HG02885 (cell line): ENCODE results near the gene MKLN1.
A peak's percentile ranks its signal among the peaks of the same experiment; 100 is the strongest.
"Not testable (repeated sequence)": the region's sequence is repeated elsewhere in the genome, so short reads cannot be mapped to it uniquely, and the experiment has no call there.

Experiments used
- ATAC-seq: cut with Tn5 transposase; IDR thresholded peaks from one replicate; pipeline ENCODE4 v1.9.1; 2021; ENCODE audit warnings: mild to moderate bottlenecking; ENCODE audit not compliant: unreplicated experiment, poor library complexity

The MKLN1 gene

DNA sequence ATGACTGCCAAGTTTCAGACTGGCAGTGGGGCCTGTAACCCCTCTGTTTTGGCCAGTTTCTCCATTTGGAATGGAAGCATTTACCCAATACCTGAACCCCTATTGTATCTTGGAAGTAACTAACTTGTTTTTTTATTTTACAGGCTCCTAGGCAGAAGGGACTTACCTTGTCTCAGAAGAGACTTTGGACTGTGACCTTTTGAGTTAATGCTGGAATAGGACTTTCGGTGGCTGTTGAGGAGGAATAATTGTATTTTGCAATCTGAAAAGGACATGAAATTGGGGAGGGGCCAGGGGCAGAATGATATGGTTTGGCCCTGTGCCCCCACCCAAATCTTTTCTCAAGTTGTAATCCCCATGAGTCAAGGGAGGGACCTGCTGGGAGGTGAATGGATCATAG lies 20.0 kb upstream of the MKLN1 start:
- no peak for ATAC-seq

DNA sequence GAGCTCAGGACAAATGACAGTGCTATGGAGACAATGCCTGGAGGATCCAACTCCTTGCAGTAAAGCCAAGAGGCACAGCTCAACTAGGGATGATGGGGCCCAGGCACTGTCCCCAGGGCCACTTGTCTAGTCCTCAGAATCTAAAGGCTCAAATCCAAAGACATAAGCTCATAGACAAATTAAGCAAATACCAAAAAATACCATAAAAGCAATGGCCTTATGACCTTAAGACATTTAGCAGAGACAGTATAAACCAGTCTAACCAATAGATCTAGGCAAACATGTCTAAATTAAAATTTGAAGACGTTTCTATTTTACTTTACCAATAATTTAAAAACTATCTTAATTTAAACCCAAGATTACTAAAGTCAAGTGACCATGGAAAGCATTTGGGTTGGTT lies 14.8 kb upstream of the MKLN1 start:
- ATAC-seq: no peak

DNA sequence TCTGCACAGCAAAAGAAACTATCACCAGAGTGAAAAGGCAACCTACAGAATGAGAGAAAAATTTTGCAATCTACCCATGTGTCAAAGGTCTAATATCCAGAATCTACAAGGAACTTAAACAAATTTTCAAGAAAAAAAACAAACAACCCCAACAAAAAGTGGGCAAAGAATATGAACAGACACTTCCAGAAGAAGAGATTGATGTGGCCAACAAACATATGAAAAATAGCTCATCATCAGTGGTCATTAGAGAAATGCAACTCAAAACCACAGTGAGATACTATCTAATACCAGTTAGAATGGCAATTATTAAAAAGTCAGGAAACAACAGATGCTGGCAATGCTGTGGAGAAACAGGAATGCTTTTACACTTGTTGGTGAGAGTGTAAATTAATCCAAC lies 7.1 kb upstream of the MKLN1 start:
- ATAC-seq: no peak

DNA sequence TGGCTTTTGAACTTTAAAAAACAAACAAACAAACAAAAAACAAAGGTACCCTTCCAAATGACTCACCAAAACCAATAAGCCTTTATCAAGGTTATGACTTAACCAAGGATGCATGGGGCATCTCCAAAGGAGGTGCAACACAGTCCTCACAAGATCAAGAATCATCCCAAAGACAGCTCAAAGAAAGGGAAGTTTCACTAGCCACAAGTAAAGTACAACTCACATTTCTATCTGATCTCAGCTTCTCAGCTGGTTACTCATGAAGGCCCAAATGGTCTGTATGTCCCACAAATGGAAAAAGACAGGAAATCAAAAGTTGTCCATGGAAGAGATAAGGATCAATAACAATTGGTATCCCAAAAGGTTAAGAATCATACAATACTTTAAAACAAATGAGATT lies 6.0 kb upstream of the MKLN1 start:
- ATAC-seq: no peak

DNA sequence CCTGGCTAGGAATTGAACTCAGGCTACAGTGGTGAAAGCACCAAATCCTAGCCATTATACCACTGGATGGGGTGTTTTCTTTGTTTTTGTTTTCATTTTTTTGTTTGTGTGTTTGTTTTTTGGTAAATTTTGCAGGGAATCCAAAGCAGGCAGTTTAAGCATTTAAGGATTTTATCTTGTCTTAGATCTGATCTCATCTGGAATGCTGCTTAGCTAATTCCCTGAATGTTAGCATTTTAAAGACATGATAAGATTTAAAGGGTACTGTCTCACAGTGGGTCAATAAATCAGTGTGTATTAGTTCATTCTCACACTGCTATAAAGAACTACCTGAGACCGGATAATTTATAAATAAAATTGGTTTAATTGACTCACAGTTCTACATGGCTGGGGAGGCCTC lies 5.6 kb upstream of the MKLN1 start:
- no peak for ATAC-seq

DNA sequence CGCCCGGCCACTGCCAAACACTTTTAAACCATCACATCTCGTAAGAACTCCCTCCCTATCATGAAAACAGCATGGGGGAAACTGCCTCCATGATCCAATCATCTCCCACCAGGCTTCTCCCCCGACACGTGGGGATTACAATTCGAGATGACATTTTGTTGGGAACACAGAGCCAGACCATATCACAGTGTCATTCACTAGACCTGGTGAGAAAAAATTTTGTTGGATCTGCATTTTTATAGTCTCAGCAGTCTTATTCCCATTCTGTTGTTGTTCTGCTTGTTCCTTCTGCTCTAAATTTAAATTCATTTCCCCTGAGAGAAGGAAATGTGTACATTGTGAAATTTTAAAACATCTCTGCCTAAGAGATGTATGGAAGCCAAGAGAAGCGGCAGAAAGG lies 4.8 kb upstream of the MKLN1 start:
- ATAC-seq: no peak

DNA sequence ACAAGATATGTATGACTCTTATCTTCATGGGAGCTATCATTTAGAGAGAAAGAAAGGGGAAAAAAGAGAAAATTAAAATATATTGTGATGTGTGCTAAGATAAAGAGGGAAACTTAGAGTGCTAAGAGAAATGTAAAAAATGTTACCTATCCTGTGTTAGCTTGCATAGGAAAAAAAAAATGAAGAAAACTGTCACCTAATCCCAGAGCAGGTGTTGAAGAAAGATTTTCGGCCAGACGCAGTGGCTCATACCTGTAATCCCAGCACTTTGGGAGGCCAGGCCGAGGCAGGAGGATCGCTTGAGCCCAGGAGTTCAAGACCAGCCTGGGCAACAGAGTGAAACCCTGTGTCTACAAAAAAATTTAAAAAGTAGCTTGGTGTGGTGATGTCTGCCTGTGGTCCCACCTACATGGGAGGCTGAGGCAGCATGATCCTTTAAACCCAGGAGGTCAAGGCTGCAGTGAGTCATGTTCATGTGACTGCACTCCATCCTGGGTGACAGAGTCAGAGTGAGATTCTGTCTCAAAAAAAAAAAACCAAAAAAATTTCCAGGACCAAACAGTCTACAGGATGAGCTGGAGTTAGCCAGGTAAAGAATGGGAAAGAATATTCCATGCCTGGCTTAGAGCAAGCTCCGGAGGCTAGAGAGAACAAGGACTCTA lies 2.4 kb upstream of the MKLN1 start:
- ATAC-seq: no peak

DNA sequence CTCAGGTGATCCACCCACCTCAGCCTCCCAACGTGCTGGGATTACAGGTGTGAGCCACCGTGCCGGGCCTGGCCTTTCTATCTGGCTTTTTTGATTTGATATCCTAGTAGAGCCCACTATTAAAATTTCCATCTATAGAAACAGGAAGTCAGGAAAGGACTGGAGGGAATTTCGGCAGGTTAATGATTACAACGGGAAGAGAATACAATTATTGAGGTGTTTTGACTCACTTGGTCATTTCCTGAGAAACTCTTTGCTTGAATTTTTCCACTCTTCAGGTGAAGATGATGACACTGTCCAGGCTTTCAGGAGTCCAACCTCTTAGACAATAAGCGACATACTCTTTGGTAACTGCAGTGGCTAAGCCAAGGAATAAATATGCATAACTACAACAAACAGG lies 1.1 kb upstream of the MKLN1 start:
- ATAC-seq: no peak

DNA sequence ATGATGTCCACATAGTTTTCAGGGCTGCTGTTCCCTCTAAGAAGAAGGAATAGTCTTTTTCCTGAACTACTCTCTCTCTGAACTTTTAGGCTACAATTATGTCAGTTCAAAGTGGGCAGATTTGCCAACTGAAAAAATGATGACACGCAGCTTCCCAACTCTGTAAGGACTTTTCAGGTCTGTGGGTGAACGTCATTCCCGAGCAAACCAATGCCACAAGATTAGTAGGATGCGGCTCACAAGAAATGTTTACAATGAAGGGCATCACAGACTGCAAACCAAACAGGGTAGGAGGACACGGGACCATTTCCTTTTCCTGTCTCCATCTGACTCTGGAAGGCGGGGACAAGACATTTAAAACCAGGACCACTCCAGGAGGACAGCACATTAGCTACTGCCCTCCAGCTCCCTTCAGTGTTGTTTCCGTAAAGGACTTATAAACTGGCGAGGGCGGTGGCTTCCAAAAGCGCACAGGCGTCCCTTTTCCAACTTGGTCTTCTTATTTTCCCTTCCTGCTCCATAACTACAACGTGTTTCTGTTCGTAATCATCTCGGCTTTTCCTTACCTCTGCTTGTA lies 539 bp upstream of the MKLN1 start:
- ATAC-seq: peak; percentile 8

DNA sequence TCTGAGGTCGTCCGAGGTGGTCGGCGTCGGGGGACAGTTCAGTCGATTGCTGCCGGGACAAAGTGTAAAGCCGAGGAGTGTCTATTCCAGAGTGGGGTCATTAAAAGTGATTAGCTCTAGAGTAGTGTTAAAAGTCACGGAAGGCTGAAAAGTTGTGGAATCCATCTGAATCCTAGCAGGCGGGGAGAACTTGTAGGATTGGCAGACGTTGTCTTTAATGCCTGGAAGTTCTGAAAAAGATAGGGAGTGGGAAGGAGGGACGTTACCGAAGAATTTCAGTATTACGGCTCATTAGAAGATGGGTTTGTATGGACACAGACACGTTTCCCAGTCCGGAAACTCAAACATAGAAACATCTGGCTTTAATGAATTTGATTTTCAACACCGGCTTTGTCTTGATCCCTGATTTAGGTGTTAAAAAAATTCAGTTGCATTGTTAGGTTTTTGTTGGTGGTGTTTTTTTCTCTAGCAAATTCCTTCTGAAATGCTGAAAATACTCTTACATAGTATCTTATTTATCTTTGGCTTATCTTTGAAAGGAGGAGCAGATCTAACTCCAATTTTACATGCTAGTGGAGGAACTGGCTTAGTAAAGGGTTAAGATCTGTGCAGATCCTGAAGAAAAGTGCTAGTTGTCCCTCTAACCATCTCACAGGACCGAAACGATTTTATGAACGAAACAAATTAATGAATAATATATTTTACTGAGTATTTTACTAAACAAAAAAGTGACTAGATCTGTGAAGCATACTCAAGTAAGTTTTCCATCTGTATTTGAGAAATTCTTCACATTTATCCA lies 900 bp downstream of the MKLN1 start:
- ATAC-seq: no peak

DNA sequence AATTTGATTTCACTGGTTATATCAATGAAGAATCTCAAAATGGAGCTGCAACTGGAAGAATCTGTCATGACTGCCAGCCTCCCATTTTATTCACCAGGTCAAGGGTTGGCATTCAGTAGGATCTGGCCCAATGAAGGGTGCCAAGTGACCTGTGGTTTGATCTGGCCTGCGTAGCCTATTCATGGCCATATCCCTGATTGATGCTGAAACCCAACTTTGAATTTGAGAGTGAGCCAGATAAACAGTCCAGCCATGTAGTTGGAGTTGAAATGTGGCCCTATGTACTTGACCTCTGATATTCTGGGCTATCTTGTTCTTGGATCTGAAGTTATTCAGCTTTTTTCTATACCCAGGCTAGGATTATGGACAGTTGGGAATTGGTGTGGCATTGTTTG lies 1.5 kb downstream of the MKLN1 start:
- ATAC-seq: no peak

DNA sequence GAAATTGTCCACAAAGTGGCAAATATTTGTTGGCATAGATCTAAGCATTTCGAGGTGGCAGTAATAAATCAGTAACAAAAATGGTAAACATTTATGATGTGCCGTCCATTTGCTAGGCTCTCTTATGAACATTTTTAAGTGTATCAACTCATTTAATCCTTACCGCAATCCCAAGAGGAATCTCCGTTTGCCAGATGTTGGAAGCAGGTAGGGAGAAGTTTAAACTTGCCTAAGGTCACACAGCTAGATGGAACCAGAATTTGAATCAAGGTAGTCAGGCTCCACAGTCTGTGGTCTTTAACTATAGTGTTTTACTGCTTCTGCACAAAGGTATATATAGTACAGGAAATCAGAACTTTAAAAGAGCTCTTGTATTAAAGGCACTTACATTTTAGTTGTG lies 2.6 kb downstream of the MKLN1 start:
- no peak for ATAC-seq

DNA sequence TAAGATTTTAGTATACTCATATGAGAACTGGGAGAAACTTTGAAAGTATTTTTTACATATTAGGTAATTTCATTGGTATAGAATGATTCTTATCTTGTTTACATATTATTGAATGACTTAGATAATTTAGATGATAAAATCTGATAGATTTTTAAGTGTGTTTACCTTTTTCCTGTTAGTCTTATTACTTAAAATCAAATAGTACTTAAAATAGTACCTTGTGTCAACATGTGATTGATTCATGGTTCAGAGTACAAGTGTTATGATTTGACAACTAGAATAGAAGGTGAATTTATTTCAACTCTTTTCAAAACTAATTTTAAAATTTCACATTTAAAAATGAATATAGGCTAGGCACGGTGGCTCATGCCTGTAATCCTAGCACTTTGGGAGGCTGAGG lies 4.1 kb downstream of the MKLN1 start:
- no peak for ATAC-seq

DNA sequence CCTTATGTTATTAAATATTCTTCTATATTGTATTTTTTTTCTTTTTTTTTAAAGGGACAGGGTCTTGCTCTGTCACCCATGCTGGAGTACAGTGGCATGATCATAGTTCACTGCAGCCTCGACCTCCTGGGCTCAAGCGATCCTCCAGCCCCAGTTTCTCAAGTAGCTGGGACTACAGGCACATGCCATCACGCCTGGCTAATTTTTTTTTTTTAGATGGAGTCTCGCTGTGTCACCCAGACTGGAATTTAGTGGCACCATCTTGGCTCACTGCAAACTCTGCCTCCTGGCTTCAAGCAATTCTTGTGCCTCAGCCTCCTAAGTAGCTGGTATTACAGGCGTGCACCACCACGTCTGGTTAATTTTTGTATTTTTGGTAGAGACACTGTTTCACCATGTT lies 5.1 kb downstream of the MKLN1 start:
- not testable (repeated sequence) for ATAC-seq

DNA sequence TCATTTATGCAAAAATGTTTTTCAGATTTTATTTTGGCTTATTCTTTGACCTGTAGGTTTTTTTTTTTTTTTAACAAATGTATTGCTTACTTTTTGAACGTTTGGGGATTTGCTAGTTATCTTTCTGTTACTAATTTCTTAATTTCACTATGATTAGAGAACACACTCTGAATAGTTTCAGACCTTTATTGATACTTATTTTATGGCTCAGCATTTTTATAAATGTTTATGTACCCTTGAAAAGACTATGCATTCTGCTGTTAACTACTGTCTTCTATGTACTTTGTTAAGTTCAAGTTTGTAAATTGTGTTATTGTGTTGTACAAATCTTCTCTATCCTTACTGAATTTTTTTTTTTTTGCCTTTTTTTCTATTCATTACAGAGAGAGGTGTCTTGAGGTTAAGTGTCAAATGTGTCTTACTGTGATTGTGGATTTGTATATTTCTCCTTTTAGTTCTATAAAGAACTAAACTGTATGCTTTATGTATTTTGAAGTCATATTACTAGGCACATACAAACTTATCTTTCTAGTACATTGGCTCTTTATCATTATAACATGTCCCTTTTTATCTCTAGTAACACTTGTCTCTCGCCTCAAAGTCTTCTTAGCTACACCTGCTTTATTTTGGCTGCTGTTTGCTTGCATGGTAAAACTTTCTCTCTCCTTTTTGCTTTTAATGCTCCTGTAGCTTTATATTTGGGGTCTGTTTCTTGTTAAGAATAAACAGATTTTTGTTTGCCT lies 8.1 kb downstream of the MKLN1 start:
- no peak for ATAC-seq

DNA sequence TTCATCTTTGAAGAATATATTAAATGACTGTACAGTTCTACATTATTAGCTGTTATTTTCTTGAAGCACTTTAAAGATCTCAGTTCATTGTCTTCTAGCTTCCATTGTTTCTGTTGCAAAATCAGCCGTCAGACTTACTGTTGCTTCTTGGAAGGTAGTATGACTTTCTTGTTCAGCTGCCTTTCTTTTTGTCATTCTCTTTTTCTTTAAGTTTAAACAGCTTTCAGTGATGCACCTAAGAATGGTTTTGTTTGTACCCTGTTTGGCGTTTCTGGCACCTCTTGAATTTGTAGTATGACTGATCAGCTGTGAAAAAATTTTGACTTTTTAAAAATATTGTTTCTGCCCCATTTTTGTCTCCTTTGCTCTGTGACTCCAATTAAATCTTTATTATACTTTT lies 9.3 kb downstream of the MKLN1 start:
- no peak for ATAC-seq

DNA sequence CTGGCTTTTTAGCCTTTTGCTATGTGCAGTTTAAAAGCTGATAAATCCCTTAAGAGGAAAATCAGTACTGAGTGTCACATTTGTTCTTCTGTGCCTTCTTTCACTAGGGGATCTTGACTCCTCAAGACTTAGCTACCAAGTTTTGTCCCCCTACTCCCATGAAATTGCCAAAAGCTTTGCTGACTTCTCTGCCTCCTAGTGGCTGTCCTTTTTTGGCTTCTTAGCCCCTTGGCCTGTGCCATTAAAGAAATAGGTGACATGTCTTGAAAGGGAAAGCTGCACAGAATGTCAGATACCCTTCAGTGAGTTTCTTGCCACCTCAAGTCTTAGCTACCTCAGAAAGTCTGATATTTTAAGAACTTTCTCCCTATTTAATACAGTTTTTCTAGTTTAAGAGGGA lies 10.5 kb downstream of the MKLN1 start:
- ATAC-seq: no peak

DNA sequence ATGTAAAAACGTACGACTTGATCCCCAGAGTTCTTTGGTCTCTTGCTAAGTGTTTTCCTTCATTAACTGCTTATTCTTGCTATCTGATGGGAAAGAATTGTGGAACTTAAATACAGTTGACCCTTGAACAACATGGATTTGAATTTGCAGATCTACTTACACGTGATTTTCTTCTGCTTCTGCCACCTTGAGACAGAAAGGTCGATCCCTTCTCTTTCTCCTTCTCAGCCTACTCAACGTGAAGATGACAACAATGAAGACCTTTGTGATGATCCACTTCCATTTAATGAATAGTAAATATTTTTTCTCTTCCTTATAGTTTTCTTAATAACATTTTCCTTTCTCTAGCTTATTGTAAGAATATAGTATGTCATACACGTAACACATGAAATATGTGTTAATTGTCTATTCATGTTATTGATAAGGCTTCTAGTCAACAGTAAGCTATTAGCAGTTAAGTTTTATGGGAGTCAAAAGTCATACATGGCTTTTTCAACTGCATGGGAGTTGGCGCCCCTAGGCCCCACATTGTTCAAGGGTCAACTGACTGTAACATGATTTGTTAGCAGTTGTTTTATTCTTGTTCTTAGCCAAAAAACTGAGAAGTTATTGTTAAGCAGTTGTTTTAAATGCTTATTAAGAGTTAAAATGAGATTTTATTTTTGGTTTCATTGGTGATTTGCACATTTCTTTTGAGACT lies 11.2 kb downstream of the MKLN1 start:
- no peak for ATAC-seq

DNA sequence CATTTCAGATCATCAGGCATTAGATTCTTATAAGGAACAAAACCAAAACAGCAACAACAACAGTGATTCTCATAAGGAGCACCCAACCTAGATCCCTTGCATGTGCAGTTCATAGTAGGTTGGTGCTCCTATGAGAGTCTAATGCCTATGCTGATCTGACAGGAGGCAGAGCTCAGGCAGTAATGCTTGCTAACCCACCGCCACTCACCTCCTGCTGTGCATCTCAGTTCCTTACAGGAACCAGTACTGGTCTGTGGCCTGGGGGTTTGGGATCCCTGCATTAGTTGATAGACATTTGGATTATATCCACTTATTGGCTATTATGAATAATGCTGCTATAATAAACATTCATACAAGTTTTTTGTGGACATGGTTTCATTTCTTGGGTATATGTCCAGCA lies 14.0 kb downstream of the MKLN1 start:
- ATAC-seq: no peak

DNA sequence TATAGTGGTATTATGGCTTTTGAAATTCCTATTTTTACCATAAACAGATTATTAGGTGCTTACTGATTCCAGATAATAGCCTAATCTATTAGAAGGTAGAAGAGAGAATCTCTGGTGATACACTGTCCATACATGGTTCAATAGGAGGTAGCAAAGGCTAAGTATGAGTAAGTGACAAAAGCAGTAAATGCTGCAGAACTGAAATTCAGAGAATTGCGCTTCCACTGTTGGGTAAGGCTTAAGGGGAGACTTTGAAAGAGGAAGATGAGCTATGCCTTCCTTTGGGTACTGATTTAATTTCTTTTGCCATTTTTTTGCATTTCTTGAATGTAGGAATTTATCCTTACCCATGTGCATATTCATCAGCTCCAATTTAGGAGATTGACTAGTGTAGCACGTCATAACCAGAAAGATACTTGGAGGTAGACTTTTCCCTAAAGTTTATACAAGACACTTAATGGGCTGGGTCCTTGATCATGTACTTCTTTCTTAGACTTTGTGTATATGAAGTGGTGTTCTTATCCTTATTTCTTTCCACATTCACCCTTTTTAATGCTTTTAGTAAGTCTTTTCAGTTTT lies 15.3 kb downstream of the MKLN1 start:
- no peak for ATAC-seq
